Brain microvascular endothelial cell (primary cell): ENCODE results near the gene CHERP.
"Not testable (repeated sequence)": the region's sequence is repeated elsewhere in the genome, so short reads cannot be mapped to it uniquely, and the experiment has no call there.

Experiments used
- DNase-seq: peaks from one replicate; pipeline ENCODE4 v3.0.0-alpha.2; 2020
- H3K27ac ChIP-seq: fragments of 250-450 bp; sonication (Bioruptor Pico); 2 replicates; pipeline ENCODE4 v1.5.1; 2020; ENCODE audit warnings: mild to moderate bottlenecking, moderate library complexity
- H3K27me3 ChIP-seq: fragments of 250-450 bp; sonication (Bioruptor Pico); replicated peaks from 2 replicates; pipeline ENCODE4 v1.5.1; 2020; ENCODE audit warnings: mild to moderate bottlenecking
- H3K36me3 ChIP-seq: fragments of 250-450 bp; sonication (Bioruptor Pico); replicated peaks from 2 replicates; pipeline ENCODE4 v1.5.1; 2020; ENCODE audit warnings: mild to moderate bottlenecking
- H3K4me3 ChIP-seq: 2 replicates; pipeline ENCODE4 v1.5.1; 2011; ENCODE audit warnings: low read depth, mild to moderate bottlenecking, control low read depth, low read length, moderate library complexity
- CTCF ChIP-seq: IDR thresholded peaks from 2 replicates; pipeline ENCODE4 v1.5.1; 2011; ENCODE audit warnings: low read depth, mild to moderate bottlenecking, moderate library complexity, low read length, control low read depth, inconsistent platforms; ENCODE audit errors: missing control alignments
- in situ Hi-C: cut with HindIII; loops from 2 replicates; pipeline ENCODE4 v1.10.0; 2017; ENCODE audit warnings: low sequenced_read_pairs, low pct_ligation_motif_present

CHERP gene

DNA sequence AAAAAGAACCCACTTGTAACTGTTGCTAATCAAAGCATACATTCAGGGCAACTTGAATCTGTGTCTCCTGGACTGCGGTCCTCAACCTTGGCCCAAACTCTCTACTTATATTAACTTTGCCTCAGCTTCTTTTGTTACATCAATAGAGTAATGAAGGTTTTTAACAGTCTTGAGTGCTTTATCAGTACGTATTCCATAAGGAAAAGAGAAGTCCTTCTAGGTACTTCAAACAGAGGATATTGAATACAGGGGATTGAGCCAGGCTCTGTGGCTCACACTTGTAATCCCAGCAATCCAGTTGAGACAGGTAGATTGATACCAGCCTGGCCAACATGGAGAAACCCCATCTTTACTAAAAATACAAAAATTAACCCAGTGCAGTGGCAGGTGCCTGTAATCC, 69.2 kb downstream of the CHERP start:
- H3K27me3 ChIP-seq: no peaks in the 10 kb centered on the region
- no peak overlapping the region for H3K4me3 ChIP-seq
- H3K36me3 ChIP-seq: no peaks in the 10 kb centered on the region
- in situ Hi-C loops: no loop called here
- TF ChIP-seq CTCF: no peak
- DNase-seq: no peak
- no peak overlapping the region for H3K27ac ChIP-seq

GRCh38 chr19:16472559-16472899, 69.7 kb downstream of the CHERP start:
- H3K36me3 ChIP-seq, in situ Hi-C loops, H3K27me3 ChIP-seq, DNase-seq: not testable (repeated sequence)
- Histone ChIP-seq H3K4me3 (peak overlapping the region; percentile 69), H3K27ac (peak overlapping the region; percentile 73)

- no peaks in the 10 kb centered on the region for H3K36me3 ChIP-seq
- DNase-seq: no peak
- peak overlapping the region; percentile 75 for H3K4me3 ChIP-seq
- no peaks in the 10 kb centered on the region for H3K27me3 ChIP-seq
- H3K27ac ChIP-seq: peak overlapping the region; percentile 6
- in situ Hi-C loops: no loop called here
- TF ChIP-seq CTCF: no peak
Measured at GRCh38 chr19:16470911-16471811, 71.1 kb downstream of the CHERP start.

GRCh38 chr19:16470541-16470910, 71.7 kb downstream of the CHERP start:
- no peaks in the 10 kb centered on the region for H3K36me3 ChIP-seq
- peak overlapping the region; percentile 75 for H3K4me3 ChIP-seq
- in situ Hi-C loops: no loop called here
- no peak for TF ChIP-seq CTCF
- DNase-seq: no peak
- no peaks in the 10 kb centered on the region for H3K27me3 ChIP-seq
- H3K27ac ChIP-seq: no peak overlapping the region
